Adrenal gland (tissue), 5 donors: ENCODE results near the gene HVCN1.

Experiments used
- POLR2A ChIP-seq, 2 donors: fragments of 450-650 bp; IDR thresholded peaks; one replicate each; pipeline ENCODE4 v1.6.1; 2017; ENCODE audit warnings: antibody characterized with exemption in 2 of 2, mild to moderate bottlenecking in 2 of 2, moderate library complexity in 1 of 2
- TF ChIP-seq, protein P1 (sequence below), 6 experiments: fragments of 450-650 bp in 4 of 6; fragments of 200-600 bp in 2 of 6; sonication (generic) in 1 of 6; IDR thresholded peaks; 1 replicate in 5 of 6; 2 replicates in 1 of 6; pipeline versions ENCODE4 v1.5.1 to v1.8.0; 2016 to 2021; ENCODE audit warnings: antibody characterized with exemption in 6 of 6, mild to moderate bottlenecking in 2 of 6, moderate library complexity in 1 of 6
- donor health status: DM: no; HTN: no; CAD: no.

DNA sequence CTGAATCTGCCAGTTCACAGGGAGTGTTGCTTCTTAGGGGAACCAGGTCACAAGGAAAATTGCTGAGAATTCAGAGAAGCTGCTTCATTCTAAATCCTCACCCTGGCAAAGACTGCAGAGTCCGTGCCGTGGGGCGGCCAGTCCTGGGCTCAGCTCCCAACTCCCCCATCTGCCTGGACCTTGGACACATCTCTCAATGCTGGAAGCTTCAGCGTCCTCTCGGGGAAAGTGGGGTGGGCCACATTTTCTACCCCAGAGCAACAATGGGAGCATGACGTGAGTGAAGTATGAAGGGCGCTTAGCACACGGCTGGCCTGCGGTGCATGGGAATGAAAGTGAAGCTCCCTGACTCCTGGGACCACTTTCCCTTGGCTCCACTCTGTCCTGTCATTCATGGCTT, 31.2 kb downstream of the HVCN1 start:
- TF ChIP-seq, protein P1, sequence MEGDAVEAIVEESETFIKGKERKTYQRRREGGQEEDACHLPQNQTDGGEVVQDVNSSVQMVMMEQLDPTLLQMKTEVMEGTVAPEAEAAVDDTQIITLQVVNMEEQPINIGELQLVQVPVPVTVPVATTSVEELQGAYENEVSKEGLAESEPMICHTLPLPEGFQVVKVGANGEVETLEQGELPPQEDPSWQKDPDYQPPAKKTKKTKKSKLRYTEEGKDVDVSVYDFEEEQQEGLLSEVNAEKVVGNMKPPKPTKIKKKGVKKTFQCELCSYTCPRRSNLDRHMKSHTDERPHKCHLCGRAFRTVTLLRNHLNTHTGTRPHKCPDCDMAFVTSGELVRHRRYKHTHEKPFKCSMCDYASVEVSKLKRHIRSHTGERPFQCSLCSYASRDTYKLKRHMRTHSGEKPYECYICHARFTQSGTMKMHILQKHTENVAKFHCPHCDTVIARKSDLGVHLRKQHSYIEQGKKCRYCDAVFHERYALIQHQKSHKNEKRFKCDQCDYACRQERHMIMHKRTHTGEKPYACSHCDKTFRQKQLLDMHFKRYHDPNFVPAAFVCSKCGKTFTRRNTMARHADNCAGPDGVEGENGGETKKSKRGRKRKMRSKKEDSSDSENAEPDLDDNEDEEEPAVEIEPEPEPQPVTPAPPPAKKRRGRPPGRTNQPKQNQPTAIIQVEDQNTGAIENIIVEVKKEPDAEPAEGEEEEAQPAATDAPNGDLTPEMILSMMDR (IDR thresholded peaks at IDR 0.05): no peak
- TF ChIP-seq POLR2A (IDR thresholded peaks at IDR 0.05): no peak
